HG03103 (cell line): ENCODE results near the gene DYTN.
"Not testable (repeated sequence)": the region's sequence is repeated elsewhere in the genome, so short reads cannot be mapped to it uniquely, and the experiment has no call there.

Experiments used
- ATAC-seq: cut with Tn5 transposase; IDR thresholded peaks from one replicate; pipeline ENCODE4 v1.9.1; 2021; ENCODE audit warnings: low read depth; ENCODE audit not compliant: unreplicated experiment

DYTN gene, protein sequence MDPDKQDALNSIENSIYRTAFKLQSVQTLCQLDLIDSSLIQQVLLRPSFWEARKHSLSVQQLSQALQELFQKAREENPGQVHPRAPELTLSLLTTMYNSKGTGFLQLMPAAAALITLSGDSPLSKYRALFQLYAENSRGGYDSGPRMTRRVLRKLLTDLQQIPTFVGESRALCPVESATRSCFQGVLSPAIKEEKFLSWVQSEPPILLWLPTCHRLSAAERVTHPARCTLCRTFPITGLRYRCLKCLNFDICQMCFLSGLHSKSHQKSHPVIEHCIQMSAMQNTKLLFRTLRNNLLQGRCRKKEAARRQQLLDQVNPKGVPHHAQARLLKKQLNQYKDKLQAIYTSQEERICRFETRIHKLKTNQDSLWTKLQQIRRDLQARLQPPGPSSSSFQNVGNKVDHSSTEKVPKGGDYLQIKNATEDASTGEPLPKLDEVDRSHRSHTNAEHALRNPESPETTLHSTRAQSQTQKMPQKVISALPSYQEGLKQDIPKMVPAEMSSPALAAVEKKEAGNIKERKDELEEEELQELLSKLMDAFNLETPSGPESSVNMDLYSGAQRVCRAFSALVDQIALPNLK

GRCh38 chr2:206718296-206718695 is at the start of gene DYTN:
TSS of gene DYTN (minus strand) at chr2:206718396. CDS start at chr2:206718279, 117 bp downstream.
- no peak for ATAC-seq

- ATAC-seq = no peak
Measured at GRCh38 chr2:206766057-206766930, 48.1 kb upstream of the DYTN start.

DNA sequence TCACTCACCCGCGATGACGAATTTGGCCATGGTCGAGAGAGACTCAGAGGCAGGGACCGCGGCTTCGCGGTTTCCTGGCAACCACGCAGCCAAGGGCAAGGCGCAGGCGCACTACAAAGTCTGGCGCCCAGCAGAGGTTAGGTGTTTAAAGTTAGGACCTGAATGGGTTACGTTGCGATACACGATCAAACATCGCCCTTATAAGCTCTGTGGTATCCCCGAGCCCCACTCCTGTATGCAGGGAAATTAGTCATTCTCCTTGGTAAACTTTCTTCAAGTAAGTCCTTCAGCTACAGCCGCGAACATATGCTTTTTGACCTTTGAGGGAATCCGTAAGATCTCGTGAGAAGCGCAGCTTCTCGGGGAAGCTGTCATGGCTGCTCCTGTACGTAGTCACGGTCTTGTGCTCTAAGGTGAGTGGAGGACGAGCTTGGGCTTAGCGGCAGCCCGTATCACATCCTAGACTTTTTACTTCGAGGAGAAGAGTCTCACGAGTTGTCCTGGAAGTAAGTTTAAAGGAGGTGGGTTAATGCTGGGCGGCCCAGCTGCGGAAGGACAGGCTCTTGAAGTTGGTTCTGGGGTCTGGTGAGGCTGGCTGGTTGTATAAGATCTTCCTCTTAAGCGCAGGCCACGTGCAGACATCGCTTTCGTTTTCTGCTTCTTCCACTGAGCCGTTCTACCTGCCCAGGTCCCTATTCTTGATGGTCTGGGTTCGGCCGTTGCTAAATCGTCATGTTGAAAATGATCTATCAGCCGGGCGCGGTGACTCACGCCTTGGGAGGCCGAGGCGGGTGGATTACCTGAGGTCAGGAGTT is 47.3 kb upstream of the DYTN start, which contains the start of the genes FASTKD2 and MDH1B:
FASTKD2 (plus strand) TSS at position 365 of the 815 bp plus-strand sequence. CDS start 1,088 bp downstream, outside the sequence.
MDH1B (minus strand) TSS at position 87 of the 815 bp plus-strand sequence; CDS start at position 30, 57 bp downstream.
- ATAC-seq = peak; percentile 93

- peak; percentile 3 for ATAC-seq
Measured at GRCh38 chr2:206764673-206765241, 46.6 kb upstream of the DYTN start.

DNA sequence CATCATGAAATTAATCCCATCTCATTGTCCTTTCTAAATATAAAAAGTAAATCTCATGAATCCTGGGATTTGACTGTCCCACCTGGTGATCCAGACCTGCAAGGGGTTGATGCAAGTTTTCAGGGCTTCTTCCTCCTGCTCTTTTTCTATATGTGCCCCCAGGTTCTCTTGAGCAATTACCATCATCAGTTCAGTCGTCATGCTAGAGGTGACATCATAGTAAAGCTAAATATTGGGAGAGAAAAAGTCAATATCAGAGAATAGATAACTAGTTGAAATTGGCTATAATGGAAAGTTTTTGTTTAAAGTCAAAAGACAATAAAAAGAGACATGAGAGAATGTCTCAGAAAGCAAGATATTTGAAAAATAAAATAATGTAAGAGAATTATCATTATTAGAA is 38.6 kb upstream of the DYTN start:
- ATAC-seq = no peak

GRCh38 chr2:206740800-206741199 is 22.6 kb upstream of the DYTN start:
- ATAC-seq = no peak

- no peak for ATAC-seq
Measured at GRCh38 chr2:206739271-206739670, 21.1 kb upstream of the DYTN start.

DNA sequence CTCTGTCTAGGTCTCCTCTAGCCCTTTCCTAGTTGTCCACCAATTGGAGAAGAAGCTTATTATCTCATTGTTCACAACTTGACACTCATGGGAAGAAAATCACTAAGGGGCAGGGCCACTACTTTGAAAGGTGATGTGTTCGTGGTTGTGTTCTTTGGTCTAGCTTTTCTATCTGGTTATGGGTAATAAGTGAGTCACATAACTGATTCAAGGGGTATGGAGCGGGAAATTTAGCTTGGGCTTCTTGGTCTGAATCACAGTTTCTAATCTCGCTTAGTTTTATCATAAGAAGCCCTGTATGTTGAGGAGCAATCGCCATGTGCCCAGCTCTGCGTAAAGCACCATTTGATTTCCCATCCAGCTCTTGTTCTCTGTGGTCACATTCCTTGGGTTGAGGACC is 18.7 kb upstream of the DYTN start:
- ATAC-seq = no peak

DNA sequence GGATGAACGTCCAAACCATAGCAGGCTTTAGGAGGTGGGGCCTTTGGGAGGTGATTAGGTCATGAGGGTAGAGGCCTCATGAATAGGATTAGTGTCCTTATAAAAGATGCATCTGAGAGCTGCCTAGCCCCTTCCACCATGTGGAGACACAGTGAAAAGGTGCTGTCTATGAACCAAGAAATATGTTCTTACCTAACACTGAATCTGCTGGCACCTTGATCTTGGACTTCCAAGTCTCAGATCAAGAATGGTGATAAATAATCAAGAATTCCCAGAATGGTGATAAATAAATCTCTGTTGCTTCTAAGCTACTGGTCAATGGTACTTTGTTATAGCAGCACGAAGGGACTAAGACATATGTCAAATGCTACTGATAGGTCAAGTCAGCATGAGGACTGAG is 15.1 kb upstream of the DYTN start:
- no peak for ATAC-seq

DNA sequence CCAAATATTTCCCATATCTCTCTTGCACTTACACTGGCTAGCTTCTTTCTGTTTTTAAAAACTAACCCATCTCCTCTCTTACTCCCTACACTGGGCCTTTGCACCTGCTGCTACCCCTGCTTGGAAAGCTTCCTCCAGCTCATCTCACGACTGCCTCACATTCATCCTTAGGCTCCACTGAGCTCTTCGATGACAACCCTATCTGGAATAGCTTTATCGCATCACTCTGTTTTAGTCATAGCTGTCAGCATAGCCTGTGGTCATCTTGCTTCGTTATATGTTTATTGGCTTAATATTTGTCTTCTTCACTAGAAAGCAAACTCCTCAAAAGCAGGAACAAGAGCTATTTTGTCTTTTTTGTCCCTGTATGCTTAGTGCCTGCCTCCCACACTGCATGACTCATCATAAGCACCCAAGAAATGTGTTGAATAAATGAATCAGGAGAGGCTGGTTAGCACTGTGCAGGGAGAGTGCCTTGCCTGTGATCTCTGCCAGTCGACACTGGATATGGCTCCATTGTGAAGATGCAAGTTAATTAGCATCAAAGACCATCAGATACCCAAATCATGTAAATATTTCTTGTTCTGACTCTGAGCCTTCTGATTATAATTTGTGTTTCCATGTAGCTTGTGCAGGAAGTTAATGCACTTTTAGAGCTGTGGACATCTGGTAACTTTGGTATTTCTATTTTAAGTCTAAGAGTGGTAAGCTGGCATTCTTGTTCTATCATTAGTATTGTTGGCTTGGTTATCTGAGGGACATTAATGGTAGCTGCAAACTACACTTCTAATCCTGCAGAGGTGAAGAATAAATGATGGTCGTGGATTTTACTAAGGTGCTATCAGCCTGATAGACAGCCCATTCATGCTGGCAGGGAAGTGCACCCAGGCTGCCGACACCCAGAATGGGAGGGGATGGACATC is 10.3 kb upstream of the DYTN start:
- no peak for ATAC-seq

DNA sequence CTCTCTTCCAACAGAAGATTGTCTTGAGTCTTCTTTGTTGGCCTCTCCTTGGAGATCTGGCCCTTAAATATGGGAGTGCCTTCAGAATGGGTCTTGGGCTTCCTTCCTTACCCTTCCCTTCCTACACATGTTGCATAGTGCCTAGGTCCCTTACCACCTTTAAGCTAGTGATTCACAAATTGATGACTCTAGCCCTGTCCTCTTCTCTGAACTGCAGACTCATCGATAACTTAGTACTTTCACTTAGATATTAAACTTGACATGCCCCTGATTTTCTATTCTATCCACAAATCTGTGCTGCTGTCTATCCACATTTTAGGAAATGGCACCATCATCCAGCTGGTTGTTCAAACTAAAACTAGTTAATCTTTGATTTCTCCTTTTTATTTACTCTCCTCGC is 9.1 kb upstream of the DYTN start:
- no peak for ATAC-seq

DNA sequence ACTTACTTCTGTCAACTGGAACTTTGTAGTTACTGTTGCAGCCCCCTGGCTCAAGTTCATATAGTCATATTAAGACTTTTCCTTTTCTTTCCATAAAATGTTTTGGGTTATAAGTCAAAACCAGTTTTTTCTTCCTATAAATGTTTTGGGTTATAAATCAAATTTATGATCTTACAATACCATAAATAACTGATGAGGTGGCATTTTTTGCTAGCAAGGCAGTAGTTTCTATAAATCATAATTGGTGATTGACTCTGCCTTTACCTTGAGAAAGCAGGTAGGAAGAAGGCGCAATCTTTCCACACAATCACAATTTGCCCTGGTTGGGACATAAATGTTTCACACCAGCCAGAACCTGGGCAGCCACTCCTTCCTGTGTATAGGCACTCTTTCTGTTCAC is 5.1 kb upstream of the DYTN start:
- no peak for ATAC-seq

GRCh38 chr2:206721256-206721920 is 3.2 kb upstream of the DYTN start:
- no peak for ATAC-seq

- ATAC-seq = no peak
Measured at GRCh38 chr2:206716623-206717022, 1.6 kb downstream of the DYTN start.

DNA sequence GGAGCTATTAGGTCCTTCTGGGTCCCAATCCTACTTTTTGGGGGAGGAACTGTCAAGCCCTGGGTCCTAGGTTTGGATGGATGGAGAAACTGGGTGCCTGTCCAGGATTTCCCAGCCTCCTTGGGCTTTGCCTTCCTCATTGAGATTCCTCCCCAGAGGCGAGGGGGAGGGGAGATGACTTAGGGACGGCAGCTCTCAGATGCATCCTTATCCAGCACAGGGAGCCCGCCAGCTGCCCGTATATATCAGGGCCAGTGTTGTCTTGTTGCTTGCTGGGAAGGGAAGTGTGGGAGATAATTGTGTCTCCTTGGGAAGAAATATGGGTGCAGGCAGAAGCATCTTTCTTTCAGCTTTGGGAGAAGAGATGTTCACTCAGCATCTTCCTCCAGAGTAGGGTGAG is 3.0 kb downstream of the DYTN start:
- ATAC-seq = not testable (repeated sequence)

GRCh38 chr2:206713746-206714145 is 4.5 kb downstream of the DYTN start:
- ATAC-seq = no peak

DNA sequence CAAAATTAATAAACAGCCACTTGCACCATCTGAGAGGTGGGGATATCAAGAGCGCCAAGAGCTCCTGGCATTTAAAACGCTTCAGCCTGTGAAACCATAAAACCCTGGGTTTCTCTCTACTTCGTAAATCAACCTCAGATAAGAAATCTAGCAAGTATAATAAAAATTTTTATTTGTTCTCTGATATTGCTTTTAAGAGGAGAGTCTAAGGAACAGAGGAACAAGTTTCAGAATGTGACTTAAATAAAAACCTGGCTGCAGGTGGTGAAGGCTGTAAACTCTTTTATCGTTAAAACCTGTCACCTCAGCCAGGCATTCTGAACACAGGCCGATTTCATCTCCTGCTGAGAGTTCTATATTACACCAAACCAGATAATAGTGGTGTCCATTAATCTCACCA is 9.9 kb downstream of the DYTN start:
- ATAC-seq = no peak

GRCh38 chr2:206707164-206707701 is 11.0 kb downstream of the DYTN start:
- no peak for ATAC-seq
